ENCODE results near the gene SLC6A19. TPM values are rescaled to one million over a fixed set of nuclear protein-coding genes. Genes with fewer than 3 reads are reported as not detected.

SLC6A19 gene
- total RNA-seq, 2 donors from 2014 or later: 0.09 to 0.15 TPM

- H3K4me3 Mint-ChIP-seq: peak overlapping the region; percentile 10
These were observed 42.1 kb upstream of the SLC6A19 start for GRCh38 chr5:1159341-1159675.

GRCh38 chr5:1159774-1160406 is 41.5 kb upstream of the SLC6A19 start:
- Histone ChIP-seq H3K4me1 (ENCODE audit: control insufficient read depth, insufficient read depth, low read length) (peaks cover 6% of the 10 kb centered on the region), H3K4me3 (ENCODE audit: low read length) (no peak overlapping the region), H3K9me3 (ENCODE audit: control insufficient read depth, low read length) (no peaks in the 10 kb centered on the region), H3K9ac (ENCODE audit: extremely low read depth, low read length, poor library complexity, severe bottlenecking) (no peak overlapping the region), H3K36me3 (ENCODE audit: control insufficient read depth, insufficient read depth, low read length) (no peaks in the 10 kb centered on the region), H3K27ac (ENCODE audit: low read depth, low read length) (no peak overlapping the region), H3K27me3 (ENCODE audit: control insufficient read depth, insufficient read depth, low read length, poor library complexity, severe bottlenecking) (peaks cover 20% of the 10 kb centered on the region)
- Mint-ChIP-seq H3K4me1 (peaks cover 33% of the 10 kb centered on the region), H3K4me3 (peak overlapping the region; percentile 10), H3K9me3 (no peaks in the 10 kb centered on the region), H3K36me3 (ENCODE audit: low read depth) (no peaks in the 10 kb centered on the region), H3K27ac (peak overlapping the region; percentile 88), H3K27me3 (ENCODE audit: insufficient read depth) (peaks cover 27% of the 10 kb centered on the region)
- TF ChIP-seq CTCF (conservative IDR thresholded peaks at IDR 0.05): no peak
- DNase-seq: no peak
- 77 to 94% methylated on average over 2 to 4 of the region's 4 CpGs for WGBS, 2 experiments (ENCODE audit: insufficient coverage in 1 of 2, insufficient read length in 1 of 2)

More at GRCh38 chr5:1159341-1159675, 42.1 kb upstream of the SLC6A19 start:
- no peak for TF ChIP-seq CTCF (conservative IDR thresholded peaks at IDR 0.05)
- Histone ChIP-seq H3K9me3 (ENCODE audit: control insufficient read depth, low read length) (no peaks in the 10 kb centered on the region), H3K4me3 (ENCODE audit: low read length) (no peak overlapping the region), H3K36me3 (ENCODE audit: control insufficient read depth, insufficient read depth, low read length) (no peaks in the 10 kb centered on the region), H3K9ac (ENCODE audit: extremely low read depth, low read length, poor library complexity, severe bottlenecking) (no peak overlapping the region), H3K4me1 (ENCODE audit: control insufficient read depth, insufficient read depth, low read length) (peaks cover 6% of the 10 kb centered on the region), H3K27me3 (ENCODE audit: control insufficient read depth, insufficient read depth, low read length, poor library complexity, severe bottlenecking) (peaks cover 25% of the 10 kb centered on the region), H3K27ac (ENCODE audit: low read depth, low read length) (no peak overlapping the region)
- H3K36me3 Mint-ChIP-seq (ENCODE audit: low read depth): no peaks in the 10 kb centered on the region
- no peaks in the 10 kb centered on the region for H3K9me3 Mint-ChIP-seq
- peaks cover 32% of the 10 kb centered on the region for H3K27me3 Mint-ChIP-seq (ENCODE audit: insufficient read depth)
- peak overlapping the region; percentile 88 for H3K27ac Mint-ChIP-seq
- peaks cover 30% of the 10 kb centered on the region for H3K4me1 Mint-ChIP-seq
- DNase-seq: no peak
- 80 to 84% methylated on average over 6 to 11 of the region's 11 CpGs for WGBS, 2 experiments (ENCODE audit: insufficient coverage in 1 of 2, insufficient read length in 1 of 2)

- no peak for TF ChIP-seq CTCF (conservative IDR thresholded peaks at IDR 0.05)
- 90 to 91% methylated on average over 23 of the region's 23 CpGs for WGBS, 2 experiments (ENCODE audit: insufficient coverage in 1 of 2, insufficient read length in 1 of 2)
- Mint-ChIP-seq H3K4me3 (no peak overlapping the region), H3K9me3 (no peaks in the 10 kb centered on the region), H3K27ac (no peak overlapping the region), H3K4me1 (peaks cover 36% of the 10 kb centered on the region), H3K27me3 (ENCODE audit: insufficient read depth) (peaks cover 23% of the 10 kb centered on the region), H3K36me3 (ENCODE audit: low read depth) (no peaks in the 10 kb centered on the region)
- DNase-seq: no peak
- Histone ChIP-seq H3K36me3 (ENCODE audit: control insufficient read depth, insufficient read depth, low read length) (no peaks in the 10 kb centered on the region), H3K27me3 (ENCODE audit: control insufficient read depth, insufficient read depth, low read length, poor library complexity, severe bottlenecking) (peaks cover 9% of the 10 kb centered on the region), H3K27ac (ENCODE audit: low read depth, low read length) (no peak overlapping the region), H3K4me1 (ENCODE audit: control insufficient read depth, insufficient read depth, low read length) (peaks cover 6% of the 10 kb centered on the region), H3K9ac (ENCODE audit: extremely low read depth, low read length, poor library complexity, severe bottlenecking) (no peak overlapping the region), H3K9me3 (ENCODE audit: control insufficient read depth, low read length) (no peaks in the 10 kb centered on the region), H3K4me3 (ENCODE audit: low read length) (no peak overlapping the region)
These were observed 40.1 kb upstream of the SLC6A19 start for GRCh38 chr5:1161108-1161832.

Data from endodermal cell (in vitro differentiated cells).